ENCODE measurements around the gene CCDC57. TPM values are rescaled to one million over a fixed set of nuclear protein-coding genes. Genes with fewer than 3 reads are reported as not detected.

CCDC57 gene
- total RNA-seq, 1 experiment from 2014 or later: 31.0 TPM

DNA sequence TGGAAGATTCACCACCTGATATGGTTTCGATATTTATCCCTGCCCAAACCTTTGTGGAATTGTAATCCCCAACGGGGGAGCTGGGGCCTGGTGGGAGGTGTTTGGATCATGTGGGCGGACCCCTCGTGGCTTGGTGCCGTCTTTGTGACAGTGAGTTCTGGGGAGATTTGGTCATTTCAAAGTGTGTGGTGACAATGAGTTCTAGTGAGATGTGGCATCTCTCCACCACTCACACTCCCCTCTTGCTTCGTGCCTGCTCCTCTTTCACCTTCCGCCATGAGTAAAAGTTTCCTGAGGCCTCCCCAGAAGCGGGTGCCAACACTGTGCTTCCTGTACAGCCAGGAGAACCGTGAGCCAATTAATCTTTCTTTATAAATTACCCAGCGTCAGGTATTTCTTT, 9.7 kb downstream of the CCDC57 start:
- H3K4me1 Mint-ChIP-seq (ENCODE audit: low read depth, unreplicated experiment): peaks cover 12% of the 10 kb centered on the region
- DNase-seq: no peak
- Histone ChIP-seq H3K4me3 (ENCODE audit: low read depth, low read length) (no peak overlapping the region), H3K9me3 (no peaks in the 10 kb centered on the region), H3K27me3 (replicated peaks; ENCODE audit: control insufficient read depth, insufficient read depth, low read length) (no peaks in the 10 kb centered on the region), H3K4me1 (peaks cover 15% of the 10 kb centered on the region), H3K36me3 (ENCODE audit: control insufficient read depth, insufficient read depth, low read length) (peaks cover 2% of the 10 kb centered on the region)
- H3K27ac Mint-ChIP-seq (ENCODE audit: unreplicated experiment): no peak overlapping the region
- ChIA-PET CTCF (no interaction called here), POLR2A (no interaction called here)
- BruUV-seq (replicated peaks): no TSS peak
- H3K4me3 Mint-ChIP-seq (ENCODE audit: unreplicated experiment): no peak overlapping the region
- H3K36me3 Mint-ChIP-seq (ENCODE audit: insufficient read depth, unreplicated experiment): peaks cover 14% of the 10 kb centered on the region
- intact Hi-C loops (cut with micrococcal nuclease; ENCODE audit: unreplicated experiment): no loop called here
- H3K9me3 Mint-ChIP-seq (ENCODE audit: unreplicated experiment): no peaks in the 10 kb centered on the region
- no peaks in the 10 kb centered on the region for H3K27me3 Mint-ChIP-seq (ENCODE audit: insufficient read depth, unreplicated experiment)
- TF ChIP-seq, protein P1, sequence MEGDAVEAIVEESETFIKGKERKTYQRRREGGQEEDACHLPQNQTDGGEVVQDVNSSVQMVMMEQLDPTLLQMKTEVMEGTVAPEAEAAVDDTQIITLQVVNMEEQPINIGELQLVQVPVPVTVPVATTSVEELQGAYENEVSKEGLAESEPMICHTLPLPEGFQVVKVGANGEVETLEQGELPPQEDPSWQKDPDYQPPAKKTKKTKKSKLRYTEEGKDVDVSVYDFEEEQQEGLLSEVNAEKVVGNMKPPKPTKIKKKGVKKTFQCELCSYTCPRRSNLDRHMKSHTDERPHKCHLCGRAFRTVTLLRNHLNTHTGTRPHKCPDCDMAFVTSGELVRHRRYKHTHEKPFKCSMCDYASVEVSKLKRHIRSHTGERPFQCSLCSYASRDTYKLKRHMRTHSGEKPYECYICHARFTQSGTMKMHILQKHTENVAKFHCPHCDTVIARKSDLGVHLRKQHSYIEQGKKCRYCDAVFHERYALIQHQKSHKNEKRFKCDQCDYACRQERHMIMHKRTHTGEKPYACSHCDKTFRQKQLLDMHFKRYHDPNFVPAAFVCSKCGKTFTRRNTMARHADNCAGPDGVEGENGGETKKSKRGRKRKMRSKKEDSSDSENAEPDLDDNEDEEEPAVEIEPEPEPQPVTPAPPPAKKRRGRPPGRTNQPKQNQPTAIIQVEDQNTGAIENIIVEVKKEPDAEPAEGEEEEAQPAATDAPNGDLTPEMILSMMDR (IDR thresholded peaks at IDR 0.05; ENCODE audit: insufficient read depth in 1 of 2, low read depth in 1 of 2, low read length in 1 of 2, severe bottlenecking in 1 of 2, unreplicated experiment in 1 of 2): no peak

DNA sequence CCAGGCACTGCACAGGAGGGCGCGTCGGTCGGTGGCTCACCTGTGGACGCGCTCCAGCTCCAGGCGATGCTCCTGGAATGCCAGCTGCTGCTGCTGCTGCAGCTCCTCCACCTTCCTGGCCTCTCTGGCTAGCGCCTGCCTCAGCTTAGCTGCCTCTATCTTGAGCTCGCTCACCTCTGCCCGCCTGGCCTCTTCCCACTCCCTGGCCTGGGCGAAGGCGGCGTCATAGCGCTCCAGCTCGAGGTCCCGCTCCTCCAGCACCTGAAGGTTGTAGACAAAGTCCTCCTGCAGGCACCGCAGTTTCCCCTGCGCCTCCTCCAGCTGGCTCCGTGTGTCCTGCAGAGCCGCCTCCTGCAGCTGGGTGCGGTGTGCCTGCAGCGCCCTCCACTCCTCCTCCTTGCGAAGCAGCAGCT, 11.1 kb downstream of the CCDC57 start:
- H3K4me1 Mint-ChIP-seq (ENCODE audit: low read depth, unreplicated experiment): peaks cover 11% of the 10 kb centered on the region
- POLR2A ChIA-PET: no interaction called here
- peaks cover 11% of the 10 kb centered on the region for H3K4me1 ChIP-seq

DNA sequence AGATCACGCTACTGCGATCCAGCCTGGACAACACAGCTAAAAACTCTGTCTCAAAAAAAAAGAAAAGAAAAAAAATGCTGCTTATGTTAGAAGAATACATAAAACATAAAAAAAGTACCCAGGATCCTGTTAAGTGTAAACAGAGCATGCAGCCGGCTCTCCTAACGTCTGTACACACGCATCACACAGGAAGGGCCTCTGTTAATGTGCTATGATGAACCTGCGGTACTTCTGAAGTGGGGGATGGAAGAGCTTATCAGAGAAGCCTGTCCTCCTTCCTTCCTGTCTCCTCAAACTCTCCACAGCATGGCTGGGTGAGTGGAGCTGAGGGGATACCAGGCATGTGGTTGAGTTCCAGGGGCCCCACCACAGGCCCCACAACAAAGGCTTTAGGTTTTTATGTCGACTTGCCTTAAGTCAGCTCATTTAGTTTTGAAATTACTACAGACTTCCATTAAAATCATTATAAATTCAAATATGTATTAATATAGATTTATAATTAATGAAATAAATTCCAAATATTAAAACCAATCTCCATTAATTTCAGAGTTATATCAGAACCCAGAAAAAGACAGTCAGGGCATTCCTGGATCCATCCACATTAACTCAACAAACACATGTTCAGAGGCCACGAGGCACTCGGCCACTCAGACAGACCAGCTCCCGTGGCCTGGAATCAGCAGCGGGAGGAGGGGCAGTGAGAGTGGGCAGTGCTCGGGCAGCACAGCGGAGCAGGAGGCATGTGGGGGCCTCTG, 11.7 kb downstream of the CCDC57 start:
- Mint-ChIP-seq H3K4me1 (ENCODE audit: low read depth, unreplicated experiment) (peaks cover 5% of the 10 kb centered on the region), H3K4me3 (ENCODE audit: unreplicated experiment) (no peak overlapping the region), H3K9me3 (ENCODE audit: unreplicated experiment) (no peaks in the 10 kb centered on the region), H3K27ac (ENCODE audit: unreplicated experiment) (no peak overlapping the region), H3K27me3 (ENCODE audit: insufficient read depth, unreplicated experiment) (no peaks in the 10 kb centered on the region), H3K36me3 (ENCODE audit: insufficient read depth, unreplicated experiment) (peaks cover 10% of the 10 kb centered on the region)
- CTCF ChIA-PET: no interaction called here
- Histone ChIP-seq H3K9me3 (no peaks in the 10 kb centered on the region), H3K27me3 (replicated peaks; ENCODE audit: control insufficient read depth, insufficient read depth, low read length) (no peaks in the 10 kb centered on the region), H3K4me3 (ENCODE audit: low read depth, low read length) (no peak overlapping the region), H3K4me1 (peaks cover 5% of the 10 kb centered on the region), H3K36me3 (ENCODE audit: control insufficient read depth, insufficient read depth, low read length) (no peaks in the 10 kb centered on the region)
- DNase-seq: no peak
- TF ChIP-seq, protein P1 (IDR thresholded peaks at IDR 0.05; ENCODE audit: insufficient read depth in 1 of 2, low read depth in 1 of 2, low read length in 1 of 2, severe bottlenecking in 1 of 2, unreplicated experiment in 1 of 2): no peak
- intact Hi-C loops (cut with micrococcal nuclease; ENCODE audit: unreplicated experiment): no loop called here
- no TSS peak for BruUV-seq (replicated peaks)
- POLR2A ChIA-PET: no interaction called here

More for the DNA sequence above, 11.1 kb downstream of the CCDC57 start:
- H3K27ac Mint-ChIP-seq (ENCODE audit: unreplicated experiment): no peak overlapping the region
- Histone ChIP-seq H3K9me3 (no peaks in the 10 kb centered on the region), H3K27me3 (replicated peaks; ENCODE audit: control insufficient read depth, insufficient read depth, low read length) (no peaks in the 10 kb centered on the region), H3K36me3 (ENCODE audit: control insufficient read depth, insufficient read depth, low read length) (no peaks in the 10 kb centered on the region), H3K4me3 (ENCODE audit: low read depth, low read length) (no peak overlapping the region)
- no TSS peak for BruUV-seq (replicated peaks)
- H3K9me3 Mint-ChIP-seq (ENCODE audit: unreplicated experiment): no peaks in the 10 kb centered on the region
- no peak for DNase-seq
- intact Hi-C loops (cut with micrococcal nuclease; ENCODE audit: unreplicated experiment): no loop called here
- no peaks in the 10 kb centered on the region for H3K27me3 Mint-ChIP-seq (ENCODE audit: insufficient read depth, unreplicated experiment)
- TF ChIP-seq, protein P1 (IDR thresholded peaks at IDR 0.05; ENCODE audit: insufficient read depth in 1 of 2, low read depth in 1 of 2, low read length in 1 of 2, severe bottlenecking in 1 of 2, unreplicated experiment in 1 of 2): no peak
- peaks cover 14% of the 10 kb centered on the region for H3K36me3 Mint-ChIP-seq (ENCODE audit: insufficient read depth, unreplicated experiment)
- no peak overlapping the region for H3K4me3 Mint-ChIP-seq (ENCODE audit: unreplicated experiment)
- CTCF ChIA-PET: no interaction called here
